DMS53 treated with DMSO at 0.1 percent for 48 hours (cell line): ENCODE results near the gene DMRTA2.
"Not testable (repeated sequence)": the region's sequence is repeated elsewhere in the genome, so short reads cannot be mapped to it uniquely, and the experiment has no call there.

Experiments
- DNase-seq: peaks from one replicate; lab custom pipeline; 2025; ENCODE audit not compliant: unreplicated experiment; lab: John Stamatoyannopoulos, UW

The DMRTA2 gene

DNA sequence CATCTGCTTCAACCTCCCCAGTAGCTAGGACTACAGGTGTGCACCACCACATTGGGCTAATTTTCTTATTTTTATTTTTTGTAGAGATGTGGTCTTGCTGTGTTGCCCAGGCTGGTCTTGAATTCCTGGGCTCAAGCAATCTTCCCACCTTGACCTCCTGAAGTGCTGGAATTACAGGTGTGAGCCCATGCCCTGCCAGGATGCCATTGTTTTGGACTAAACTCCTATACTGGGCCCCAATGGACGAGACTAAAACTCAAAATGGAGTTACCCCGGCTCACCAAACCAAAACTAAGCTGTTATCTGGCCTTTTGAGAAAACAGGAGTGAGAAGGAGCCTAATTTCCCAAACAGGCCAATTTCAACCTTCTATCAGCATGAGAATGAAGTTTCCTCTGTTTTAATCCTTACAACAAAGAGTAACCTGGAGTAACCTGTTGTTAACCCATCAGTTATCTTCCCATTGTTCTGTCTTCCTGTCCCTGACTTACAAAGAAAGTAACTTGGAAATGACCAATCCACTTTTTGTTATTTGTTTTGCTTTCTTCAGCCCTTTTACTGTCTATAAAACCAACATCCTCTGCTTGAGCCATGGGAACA lies 29.6 kb downstream of the DMRTA2 start:
- no peak for DNase-seq

DNA sequence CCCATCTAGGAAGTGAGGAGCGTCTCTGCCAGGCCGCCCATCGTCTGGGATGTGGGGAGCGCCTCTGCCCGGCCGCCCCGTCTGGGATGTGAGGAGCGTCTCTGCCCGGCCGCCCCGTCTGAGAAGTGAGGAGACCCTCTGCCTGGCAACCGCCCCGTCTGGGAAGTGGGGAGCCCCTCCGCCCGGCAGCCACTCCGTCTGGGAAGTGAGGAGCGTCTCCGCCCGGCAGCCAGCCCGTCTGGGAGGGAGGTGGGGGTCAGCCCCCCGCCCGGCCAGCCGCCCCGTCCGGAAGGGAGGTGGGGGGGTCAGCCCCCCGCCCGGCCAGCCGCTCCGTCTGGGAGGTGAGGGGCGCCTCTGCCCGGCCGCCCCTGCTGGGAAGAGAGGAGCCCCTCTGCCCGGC lies 41.7 kb downstream of the DMRTA2 start:
- DNase-seq: not testable (repeated sequence)

DNA sequence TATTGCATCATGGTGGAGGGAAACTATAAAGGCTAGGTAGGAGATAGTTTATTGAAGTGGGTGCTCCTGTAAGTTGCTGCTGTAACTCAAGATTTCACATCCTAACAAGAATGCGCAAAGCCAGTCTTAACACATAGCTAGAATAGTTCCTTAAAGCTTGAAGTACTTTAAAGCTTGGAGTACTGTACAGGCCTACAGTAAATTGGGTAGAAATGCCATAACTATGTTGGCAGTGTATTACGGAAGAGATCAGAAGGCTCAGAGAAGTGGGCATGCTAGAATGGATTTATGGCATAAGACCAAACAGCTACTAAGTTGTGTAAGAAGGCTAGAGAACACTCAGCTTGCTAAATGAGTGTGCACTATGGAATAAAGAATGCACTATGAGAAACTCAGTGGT lies 44.5 kb downstream of the DMRTA2 start:
- DNase-seq: no peak

DNA sequence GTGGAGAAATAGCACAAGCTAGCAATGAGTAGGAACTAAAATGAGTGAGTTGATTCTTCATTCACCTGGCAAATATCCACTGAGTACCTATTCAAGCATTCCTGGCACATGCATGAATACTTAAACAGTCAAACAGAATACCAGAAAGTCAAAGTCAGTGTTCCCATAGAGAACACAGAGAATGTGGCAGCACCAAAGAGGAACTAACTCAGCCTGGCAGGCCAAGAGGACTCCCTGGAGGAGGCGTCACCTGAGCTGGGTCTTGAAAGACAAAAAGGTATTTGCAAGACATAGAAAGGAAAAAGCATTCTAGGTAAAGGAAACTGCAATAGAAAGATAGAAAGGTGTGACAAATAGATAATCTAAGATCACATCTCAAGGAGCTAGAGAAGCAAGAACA lies 49.7 kb downstream of the DMRTA2 start:
- DNase-seq: no peak

- DNase-seq: no peak
Measured at GRCh38 chr1:50371749-50372148, 51.5 kb downstream of the DMRTA2 start.

GRCh38 chr1:50369830-50370229 lies 53.4 kb downstream of the DMRTA2 start:
- peak; percentile 35 for DNase-seq

- no peak for DNase-seq
Measured at GRCh38 chr1:50369008-50369634, 54.1 kb downstream of the DMRTA2 start.

DNA sequence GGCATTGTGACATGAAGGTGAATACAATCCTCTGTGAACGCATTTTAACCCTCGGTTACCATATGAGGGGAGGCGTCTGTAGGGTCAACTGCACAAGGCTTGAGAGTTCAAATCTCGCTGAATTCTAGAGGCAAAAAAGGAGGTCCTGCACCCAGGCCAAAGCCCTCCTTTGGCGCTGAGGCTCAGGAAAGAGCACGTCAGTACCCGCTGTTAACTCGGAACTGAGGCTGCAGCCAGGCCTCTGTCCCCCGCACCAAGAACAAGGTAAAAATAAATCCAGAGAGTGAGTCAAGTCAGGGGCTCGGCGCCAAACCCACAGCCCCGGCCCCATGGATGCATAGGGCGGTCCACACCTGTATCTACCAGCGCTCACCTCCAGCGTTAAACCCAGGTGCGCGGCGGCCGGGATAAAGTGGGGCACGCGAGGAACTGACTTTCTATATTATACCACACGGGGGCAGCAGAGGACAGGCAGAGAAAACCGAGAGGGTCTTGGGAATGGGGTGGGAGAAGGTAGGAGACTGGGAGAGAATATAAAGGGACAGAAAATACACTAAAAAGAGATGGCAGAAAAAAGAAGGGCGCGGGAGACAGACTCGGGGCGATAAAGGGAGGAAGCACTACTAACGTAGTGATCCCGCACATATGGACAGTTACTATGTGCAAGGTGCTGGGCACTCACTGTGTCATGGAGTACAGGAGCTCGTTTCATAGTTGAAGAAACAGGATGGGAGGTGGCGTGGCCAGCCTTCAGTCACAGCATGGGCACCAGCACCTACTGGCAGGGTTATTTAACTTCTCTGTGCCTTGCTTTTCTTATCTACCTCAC lies 54.9 kb downstream of the DMRTA2 start:
- DNase-seq: peak; percentile 68
